HG03571 (cell line): ENCODE data around the gene NUP188.

Experiments
- ATAC-seq: cut with Tn5 transposase; IDR thresholded peaks from one replicate; pipeline ENCODE4 v1.9.1; 2021; ENCODE audit not compliant: unreplicated experiment

Gene NUP188

GRCh38 chr9:129007035-129007765 lies 59.7 kb downstream of the NUP188 start:
- no peak for ATAC-seq

DNA sequence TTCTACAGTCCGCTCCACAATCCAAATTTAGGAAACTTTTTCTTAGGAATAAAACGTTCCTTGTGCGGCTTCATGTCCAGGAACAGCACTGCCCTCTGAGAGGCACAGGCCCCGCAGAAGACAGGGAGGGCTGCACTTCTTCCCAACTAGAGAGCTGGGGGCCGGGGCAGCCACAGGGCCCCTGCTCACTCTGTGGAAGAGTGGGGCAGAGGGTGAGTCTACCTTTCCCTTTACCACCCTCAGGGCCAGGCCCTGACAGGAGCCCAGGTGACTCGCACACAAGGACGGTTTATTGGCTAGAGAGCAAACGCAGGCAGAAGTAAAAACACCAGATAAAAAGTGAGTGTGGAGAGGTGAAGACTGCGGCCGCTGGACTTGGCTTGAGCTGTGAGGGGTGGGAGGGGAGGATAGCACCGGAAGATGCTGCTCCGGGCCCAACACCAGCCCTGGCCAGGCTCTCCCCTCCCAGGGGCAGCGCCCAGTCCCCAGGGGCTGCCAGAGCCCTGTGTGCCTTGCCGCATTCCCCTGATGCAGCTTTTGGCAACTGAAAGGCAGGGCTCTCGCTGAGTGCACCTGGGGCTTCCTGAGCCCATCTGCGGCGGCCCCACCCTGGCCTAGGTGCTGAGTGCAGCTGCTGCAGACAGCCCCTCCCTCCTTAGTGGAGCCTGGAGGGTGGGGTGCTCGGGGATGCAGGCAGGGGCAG lies 60.4 kb downstream of the NUP188 start:
- ATAC-seq, result no peak

GRCh38 chr9:129008469-129008965 lies 61.0 kb downstream of the NUP188 start:
- ATAC-seq, result no peak

DNA sequence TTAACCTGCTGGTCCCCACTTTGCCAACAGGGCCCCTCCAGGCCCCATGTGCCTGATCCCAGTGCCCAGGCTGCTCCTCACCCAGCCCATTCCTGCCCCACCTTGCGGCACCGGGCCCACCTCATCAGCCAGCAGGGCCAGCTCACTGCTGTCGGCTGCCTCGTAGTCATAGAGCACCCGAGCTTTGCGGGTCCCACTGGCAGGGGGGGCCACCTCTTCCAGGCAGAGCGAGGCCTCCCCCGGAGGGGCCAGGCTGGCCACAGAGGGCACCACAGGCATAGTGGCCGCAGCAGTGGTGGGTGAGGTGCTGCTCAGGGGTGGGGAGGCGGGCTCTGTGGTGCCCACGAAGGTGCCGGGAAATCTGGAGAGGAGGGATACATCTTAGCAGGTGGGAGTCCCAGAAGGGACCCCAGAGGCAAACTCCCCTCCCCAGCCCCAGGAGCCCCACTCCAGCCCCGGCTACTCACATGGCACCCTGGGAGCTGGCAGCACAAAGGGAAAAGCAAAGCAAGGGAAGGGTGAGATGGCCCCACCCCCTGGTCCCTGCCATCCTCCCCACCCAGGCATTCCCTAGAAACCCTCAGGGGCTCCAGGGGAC lies 61.6 kb downstream of the NUP188 start:
- no peak for ATAC-seq

DNA sequence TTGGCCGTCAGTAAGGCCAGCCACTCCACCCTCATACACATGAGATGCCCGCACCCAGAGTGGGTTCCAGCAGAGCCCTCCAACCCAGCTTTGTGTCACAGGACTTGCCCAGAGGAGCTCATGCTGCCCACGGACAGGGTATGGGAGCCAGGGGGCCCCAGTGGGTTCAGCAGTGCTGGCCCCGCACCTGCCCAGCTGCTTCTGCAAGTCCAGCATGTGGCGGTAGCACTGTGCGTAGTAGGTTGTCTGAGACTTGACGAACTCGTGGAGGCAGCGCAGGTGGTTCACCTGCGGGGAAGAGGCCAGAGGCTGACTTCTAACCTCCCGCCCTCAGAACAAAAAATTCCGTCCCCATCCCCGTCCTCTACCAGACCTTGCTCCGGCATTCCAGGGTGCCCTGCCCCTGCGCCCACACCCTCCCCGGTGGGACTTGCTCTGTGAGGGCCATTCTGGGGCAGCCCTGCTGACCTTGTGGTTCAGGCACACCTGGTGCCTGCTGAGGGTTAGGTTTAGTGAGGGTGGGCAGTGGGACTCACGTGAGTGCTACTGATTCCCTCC lies 62.2 kb downstream of the NUP188 start:
- ATAC-seq, result no peak

DNA sequence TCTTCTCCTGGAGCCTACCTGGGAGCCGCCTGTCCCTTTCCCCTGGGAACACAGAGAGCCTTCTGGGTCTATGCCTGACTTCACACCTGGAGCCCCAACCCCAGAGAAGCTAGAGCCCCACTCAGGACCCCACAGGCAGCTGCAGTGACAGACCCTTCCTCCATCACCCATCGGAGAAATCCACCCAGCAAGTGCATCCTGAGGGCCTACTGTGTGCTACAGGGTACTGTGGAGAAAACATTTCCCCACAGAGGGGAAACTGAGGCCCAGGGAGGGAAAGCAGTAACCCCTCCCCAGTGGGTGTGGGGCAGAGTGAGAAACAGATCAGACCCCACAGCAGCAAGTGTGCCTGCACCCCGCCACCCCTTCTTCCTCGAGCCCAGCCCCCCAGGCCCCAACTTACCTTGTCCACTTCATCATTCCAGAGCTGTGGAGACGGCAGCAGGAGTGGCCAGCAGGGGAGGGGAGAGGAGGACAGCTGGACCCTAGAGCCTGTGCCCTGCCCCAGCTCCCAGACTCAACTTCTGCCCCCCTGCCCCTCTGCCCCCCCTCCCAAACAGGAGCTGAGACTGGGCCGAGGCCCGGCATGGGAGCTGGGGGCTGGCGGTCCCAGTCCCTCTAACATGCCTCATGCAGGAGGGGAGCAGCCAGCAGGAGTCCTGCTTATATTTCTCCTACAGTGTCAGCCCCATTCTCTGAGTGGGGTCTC lies 62.9 kb downstream of the NUP188 start:
- ATAC-seq, result no peak

DNA sequence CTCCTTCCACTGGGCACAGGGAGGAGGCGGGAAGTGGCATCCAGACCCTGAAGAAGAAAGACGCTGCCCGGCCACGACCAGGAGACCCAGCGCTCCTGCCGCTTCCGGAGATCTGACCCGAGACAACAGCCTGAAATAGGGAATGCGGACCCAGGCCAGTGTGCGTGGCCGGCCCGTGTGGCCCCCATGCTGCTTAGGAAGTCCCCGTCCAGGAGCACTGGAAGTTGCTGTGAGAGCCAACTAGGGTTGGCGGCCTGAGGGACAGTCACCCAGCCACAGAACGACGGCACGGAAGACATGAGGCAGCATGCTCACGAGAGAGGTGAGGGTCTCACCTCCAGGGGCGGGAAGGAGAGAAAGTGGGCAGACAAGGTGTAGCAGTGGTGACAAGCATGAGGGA lies 63.7 kb downstream of the NUP188 start:
- no peak for ATAC-seq

DNA sequence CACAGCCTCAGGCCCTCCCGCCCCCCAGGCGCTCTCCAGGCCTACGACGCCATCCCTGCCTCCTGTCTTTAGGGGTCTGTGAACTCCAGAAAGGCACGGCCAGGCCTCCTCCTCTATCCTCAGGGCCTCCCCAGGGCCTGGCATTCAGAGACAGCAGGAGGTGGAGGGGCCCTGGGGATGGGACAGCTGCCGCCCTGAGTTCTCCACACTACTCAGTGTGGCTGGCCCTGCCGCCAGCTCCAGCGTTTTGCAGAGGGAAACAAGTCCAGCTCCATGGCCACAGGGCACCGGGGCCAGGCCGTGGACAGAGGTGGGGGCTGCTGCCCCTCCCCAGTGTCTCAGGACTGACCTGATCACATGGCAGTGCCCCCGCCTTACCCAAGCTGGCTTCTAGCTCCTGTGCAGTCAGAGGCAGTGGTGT lies 64.3 kb downstream of the NUP188 start:
- ATAC-seq, result no peak

DNA sequence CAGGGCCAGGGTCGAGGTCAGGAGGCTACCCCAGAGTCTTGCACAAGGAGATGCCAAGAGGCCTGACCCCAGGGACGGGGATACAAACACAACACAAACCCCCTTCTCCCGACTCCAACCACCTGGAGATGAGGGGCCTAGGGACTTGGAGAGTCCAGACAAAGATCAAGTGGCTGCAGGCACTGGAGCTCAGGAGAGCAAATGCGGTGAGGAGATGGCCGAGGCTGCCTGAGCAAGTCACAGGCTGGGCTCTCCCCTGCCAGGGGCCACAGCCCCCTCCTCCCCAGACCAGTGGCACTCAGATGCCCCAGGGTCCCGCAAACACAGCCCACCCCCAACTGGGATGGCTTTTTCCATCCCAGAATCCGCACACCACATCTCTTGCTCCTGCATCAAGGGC lies 64.8 kb downstream of the NUP188 start:
- no peak for ATAC-seq

- ATAC-seq, result no peak
Observed at GRCh38 chr9:129012893-129013448, 65.5 kb downstream of the NUP188 start.

DNA sequence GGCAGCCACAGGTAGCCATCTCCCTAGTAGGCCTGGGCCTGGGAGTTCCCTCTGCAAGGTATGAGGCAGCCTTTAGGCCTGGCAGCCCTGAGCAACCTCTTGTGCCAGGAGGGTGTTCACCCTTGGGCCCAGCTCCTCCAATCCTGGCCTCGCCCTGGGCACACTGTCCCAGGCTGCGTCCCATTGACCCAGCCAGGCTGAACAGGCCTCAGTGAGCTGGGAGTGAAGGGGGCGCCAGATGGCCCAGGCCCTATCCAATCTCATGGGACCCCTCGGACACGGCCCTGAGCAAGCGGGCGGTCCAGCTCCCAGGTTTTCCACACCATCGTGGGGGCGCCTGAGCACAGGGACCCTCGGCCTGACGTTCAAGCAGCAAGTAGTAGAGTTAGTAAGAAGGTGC lies 66.2 kb downstream of the NUP188 start:
- ATAC-seq, result no peak

- ATAC-seq, result no peak
Observed at GRCh38 chr9:129014124-129014523, 66.6 kb downstream of the NUP188 start.

DNA sequence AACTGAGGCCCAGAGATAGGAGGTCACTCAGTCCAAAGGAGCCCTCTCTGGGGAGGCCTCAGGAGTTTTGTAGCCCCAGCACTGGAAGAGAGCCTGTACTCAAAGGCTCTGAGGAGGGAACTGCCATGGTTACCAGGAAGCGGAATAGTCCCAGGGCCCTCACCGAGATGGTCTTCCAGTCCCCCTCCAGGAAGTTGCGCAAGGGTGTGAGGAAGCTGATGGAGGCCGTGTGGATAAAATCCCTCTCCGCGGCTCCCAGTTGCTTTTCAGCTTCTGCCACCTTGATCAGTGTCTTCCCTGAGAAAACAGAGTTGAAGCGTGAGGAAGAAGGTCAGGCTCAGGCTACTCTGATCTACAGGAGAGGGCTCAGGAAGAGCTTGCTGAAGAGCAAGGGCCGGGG lies 67.1 kb downstream of the NUP188 start:
- ATAC-seq, result no peak

DNA sequence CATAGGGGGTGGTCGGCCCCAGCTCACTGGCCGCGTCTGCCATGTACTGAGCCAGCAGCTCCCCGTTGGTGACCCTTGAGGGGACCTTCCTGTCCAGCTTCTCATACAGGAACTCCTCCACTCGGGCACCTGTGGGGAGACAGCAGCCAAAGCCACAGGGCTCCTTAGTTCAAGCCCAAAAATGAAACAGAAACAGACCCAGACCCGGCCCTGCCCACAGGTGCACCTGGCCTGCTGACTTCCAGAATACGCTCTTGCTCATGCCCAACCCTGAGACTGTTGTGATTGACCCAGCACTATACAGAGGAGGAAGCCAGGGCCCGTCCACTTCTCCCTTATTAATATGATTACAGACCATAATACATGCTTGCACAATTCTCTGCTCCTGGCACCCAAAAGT lies 73.6 kb downstream of the NUP188 start:
- peak; percentile 46 for ATAC-seq

DNA sequence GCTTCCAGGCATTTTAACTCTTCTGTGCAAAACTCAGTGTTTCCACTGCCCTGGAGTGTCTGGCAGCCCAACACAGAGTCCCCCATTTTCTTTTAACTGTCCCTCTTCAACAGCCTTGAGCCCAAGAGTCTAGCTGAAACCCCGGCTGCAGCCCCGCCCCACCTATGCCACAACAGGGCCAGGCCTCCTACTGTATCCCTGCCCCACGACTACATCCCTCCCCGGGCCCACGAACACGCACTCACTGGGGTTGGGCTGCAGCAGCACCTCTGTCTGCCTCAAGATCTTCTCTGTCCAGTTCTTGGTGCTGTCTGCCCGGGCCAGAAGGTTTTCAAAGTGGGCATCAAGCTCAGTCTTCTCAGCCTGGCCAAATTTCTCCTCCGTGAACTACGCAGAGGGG lies 74.5 kb downstream of the NUP188 start:
- no peak for ATAC-seq

DNA sequence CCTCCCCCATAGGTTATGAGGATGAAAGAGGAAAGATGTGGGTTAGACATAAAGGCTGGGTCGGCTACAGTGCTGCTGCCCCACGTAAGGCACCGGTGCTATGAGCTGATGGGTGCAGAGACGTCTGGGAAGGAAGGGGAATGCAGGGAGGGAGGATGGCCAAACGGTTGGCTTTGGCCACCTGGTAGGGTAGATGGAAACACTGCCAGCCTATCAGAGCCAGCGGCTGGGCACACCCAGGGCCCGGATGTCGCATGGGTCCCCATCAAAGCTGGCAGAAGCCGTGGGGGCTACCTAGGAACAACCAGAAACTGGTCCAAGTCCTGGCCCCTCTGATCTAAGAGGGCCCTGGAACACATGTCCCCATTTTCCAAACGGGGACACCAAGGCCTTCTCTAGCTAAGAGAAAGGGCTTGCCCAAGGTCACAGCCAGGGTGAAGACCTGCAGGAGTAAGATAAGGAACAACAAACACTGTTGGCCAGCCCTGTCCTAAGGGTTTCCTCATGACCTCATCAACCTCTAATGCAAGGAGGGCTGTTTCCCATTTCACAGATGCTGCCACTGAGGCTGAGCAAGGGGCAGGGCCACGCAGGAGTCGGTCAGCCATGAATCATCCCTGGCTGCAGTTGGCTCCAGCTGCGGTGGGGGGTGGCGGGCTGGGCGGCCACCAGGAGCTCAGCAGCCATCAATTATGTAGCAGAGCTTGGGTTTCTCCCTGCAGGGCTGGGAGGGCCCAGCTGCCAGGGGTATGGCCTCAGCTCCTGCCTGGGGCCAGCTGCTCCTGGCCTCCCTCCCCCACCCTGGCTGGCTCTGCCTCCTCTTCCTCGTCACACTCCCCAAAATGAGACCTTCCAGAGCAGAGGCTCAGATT lies 75.8 kb downstream of the NUP188 start:
- ATAC-seq, result no peak

DNA sequence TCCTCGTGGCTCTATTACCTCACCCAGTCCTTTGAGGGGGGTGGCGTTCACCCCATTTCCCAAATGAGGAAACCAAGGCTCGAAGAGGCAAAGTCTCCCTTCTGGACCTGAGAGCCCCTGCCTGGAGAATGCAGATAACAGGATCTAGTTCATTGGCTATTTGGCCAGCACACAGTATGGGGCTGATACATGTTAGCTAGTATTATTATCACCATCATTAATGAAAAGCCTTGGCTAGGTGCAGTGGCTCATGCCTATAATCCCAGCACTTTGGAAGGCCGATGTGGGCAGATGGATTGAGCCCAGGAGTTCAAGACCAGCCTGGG lies 76.4 kb downstream of the NUP188 start:
- no peak for ATAC-seq

GRCh38 chr9:129026442-129027223 lies 79.1 kb downstream of the NUP188 start:
- no peak for ATAC-seq

GRCh38 chr9:129027224-129027684 lies 79.8 kb downstream of the NUP188 start:
- ATAC-seq, result no peak
